K562 (cell line): ENCODE results near the gene SSBP2. TPM values are rescaled to one million over a fixed set of nuclear protein-coding genes. Genes with fewer than 3 reads are reported as not detected.

Source experiments
- ATAC-seq: fragments of 200-7000 bp; cut with Tn5 transposase; 3 replicates; pipeline ENCODE4 v1.9.1; 2020; ENCODE audit warnings: moderate library complexity
- BruUV-seq: library from RNA; stranded (reverse); fragments of 400-500 nt; replicated peaks from 2 replicates; lab custom pipeline; 2021; lab: Mats Ljungman, UMichigan
- CTCF ChIA-PET: fragments of 300-600 bp; formaldehyde crosslinking; extraction: SDS; loops from one replicate; lab custom pipeline; 2021; ENCODE audit warnings: low intra/inter-chr PET ratio; lab: Yijun Ruan, JAX
- POLR2A ChIA-PET: fragments of 300-600, 350-650 bp; sonication (Branson Sonifier 250); formaldehyde crosslinking; extraction: SDS; loops from one replicate; lab custom pipeline; 2021; ENCODE audit warnings: antibody characterized with exemption, inconsistent platforms; lab: Yijun Ruan, JAX
- DNase-seq, 4 experiments: peaks; one replicate each; pipeline versions ENCODE4 v3.0.0 to v3.0.0-alpha.2; 2011 to 2018; ENCODE audit warnings: low spot score in 3 of 4, mixed read lengths in 3 of 4; ENCODE audit errors: extremely low read depth in 1 of 4
- FAIRE-seq: peaks from 2 replicates; lab custom pipeline; 2011; peaks lifted over from hg19 to GRCh38; lab: Jason Lieb, UNC
- H2AFZ ChIP-seq: 2 replicates; pipeline ENCODE4 v1.6.0; 2011; ENCODE audit warnings: low read depth, low read length, control low read depth, inconsistent platforms
- H3K27ac ChIP-seq: fragments of 200-600 bp; 3 replicates; pipeline ENCODE4 v1.8.0; 2011; ENCODE audit warnings: low read depth, mild to moderate bottlenecking, control low read depth, inconsistent platforms, low read length, moderate library complexity, mixed read lengths; ENCODE audit errors: extremely low read depth
- H3K27me3 ChIP-seq, 2 experiments: fragments of 300-600 bp in 1 of 2; 2 replicates in 1 of 2; 3 replicates in 1 of 2; pipeline versions ENCODE4 v1.6.0 to v1.8.0; 2011; ENCODE audit warnings: inconsistent platforms in 2 of 2, low read length in 2 of 2, mild to moderate bottlenecking in 1 of 2, mixed read lengths in 1 of 2, moderate library complexity in 1 of 2; ENCODE audit not compliant: control insufficient read depth in 2 of 2, insufficient read depth in 2 of 2
- H3K36me3 ChIP-seq: fragments of 300-600 bp; 3 replicates; pipeline ENCODE4 v1.8.0; 2011; ENCODE audit warnings: mild to moderate bottlenecking, low read length, inconsistent platforms; ENCODE audit not compliant: control insufficient read depth, insufficient read depth
- H3K4me1 ChIP-seq, 2 experiments: fragments of 200-600 bp in 1 of 2; replicated peaks in 1 of 2; 2 replicates in 1 of 2; 3 replicates in 1 of 2; pipeline versions ENCODE4 v1.5.1 to v1.8.0; 2011; ENCODE audit warnings: inconsistent platforms in 2 of 2, low read length in 2 of 2, mild to moderate bottlenecking in 1 of 2, mixed read lengths in 1 of 2, moderate library complexity in 1 of 2; ENCODE audit not compliant: control insufficient read depth in 2 of 2, insufficient read depth in 2 of 2
- H3K4me2 ChIP-seq: 2 replicates; pipeline ENCODE4 v1.6.1; 2011; ENCODE audit warnings: low read length, control low read depth, inconsistent platforms, mixed read lengths; ENCODE audit not compliant: insufficient read depth
- H3K4me3 ChIP-seq: fragments of 200-600 bp; sonication (generic), shearing (Covaris generic); 2 replicates; pipeline ENCODE4 v1.5.1; 2016; ENCODE audit warnings: control low read depth, inconsistent platforms
- H3K79me2 ChIP-seq: fragments of 200-600 bp; 3 replicates; pipeline ENCODE4 v1.8.0; 2011; ENCODE audit warnings: low read length, inconsistent platforms; ENCODE audit not compliant: control insufficient read depth, insufficient read depth
- H3K9ac ChIP-seq, 2 experiments: 2 replicates each; pipeline versions ENCODE4 v1.6.0 to v1.6.1; 2011; ENCODE audit warnings: low read depth in 2 of 2, low read length in 2 of 2, control low read depth in 1 of 2, inconsistent platforms in 1 of 2, mild to moderate bottlenecking in 1 of 2, mixed read lengths in 1 of 2; ENCODE audit not compliant: insufficient read depth in 1 of 2
- H3K9me1 ChIP-seq: one replicate; pipeline ENCODE4 v1.6.0; 2011; ENCODE audit warnings: inconsistent platforms, mild to moderate bottlenecking, low read length, moderate library complexity; ENCODE audit not compliant: control insufficient read depth, insufficient read depth
- H3K9me3 ChIP-seq: replicated peaks from 2 replicates; pipeline ENCODE4 v1.5.1; 2011; ENCODE audit warnings: low read depth, low read length, inconsistent platforms; ENCODE audit not compliant: control insufficient read depth, insufficient read depth
- H4K20me1 ChIP-seq: replicated peaks from 2 replicates; pipeline ENCODE4 v1.6.1; 2011; ENCODE audit warnings: low read length, inconsistent platforms, mixed read lengths; ENCODE audit not compliant: control insufficient read depth, insufficient read depth
- C11orf30 ChIP-seq: fragments of 450-650 bp; IDR thresholded peaks from 2 replicates; pipeline ENCODE4 v1.6.1; 2016; ENCODE audit warnings: low read depth, mild to moderate bottlenecking
- CSDE1 ChIP-seq, 2 experiments: fragments of 450-650 bp; IDR thresholded peaks; 2 replicates each; pipeline ENCODE4 v1.6.1; 2016; ENCODE audit warnings: mild to moderate bottlenecking in 1 of 2
- E4F1 ChIP-seq: fragments of 250-450 bp; sonication (Bioruptor Pico); IDR thresholded peaks from 2 replicates; pipeline ENCODE4 v1.5.0; 2021; ENCODE audit warnings: mild to moderate bottlenecking, borderline replicate concordance
- RBM34 ChIP-seq: fragments of 200-400 bp; formaldehyde crosslinking; IDR thresholded peaks from 2 replicates; pipeline ENCODE4 v1.6.1; 2018; ENCODE audit warnings: low read length, borderline replicate concordance; ENCODE audit not compliant: insufficient read depth
- ZNF584 ChIP-seq: fragments of 200-800 bp; sonication (Bioruptor generic); IDR thresholded peaks from 2 replicates; pipeline ENCODE4 v1.6.1; 2016; ENCODE audit warnings: low read depth, mild to moderate bottlenecking, missing genetic modification characterization, missing compliant biosample characterization
- WGBS: fragments of 100-300 bp; shearing (Covaris generic); methylation state at CpG from one replicate; pipeline ENCODE4 v1.1.6; 2016; ENCODE audit warnings: low coverage, mixed read lengths; ENCODE audit not compliant: insufficient coverage; ENCODE audit errors: missing lambda C conversion rate; 5-methylcytosine and 5-hydroxymethylcytosine counted together
- in situ Hi-C: fragments of 300-500 bp; cut with MboI; formaldehyde crosslinking; loops from 4 replicates; pipeline ENCODE4 v1.15.0; 2018; ENCODE audit warnings: inconsistent platforms, mixed read lengths
- intact Hi-C: fragments of 100-400 bp; cut with micrococcal nuclease; formaldehyde crosslinking; loops from 2 replicates; pipeline ENCODE4 v1.14.2; 2022
- polyA plus RNA-seq, 8 experiments: library from polyadenylated mRNA; depleted of rRNA in 4 of 8; stranded (reverse) in 5 of 8; unstranded in 3 of 8; fragments of >200 nt; fragmentation: Nextera tagmentation in 2 of 8; fragmentation: Illumina TruSeq in 1 of 8; extraction: Ambion mirVana in 2 of 8; extraction: Trizol in 1 of 8; gene quantifications; 2 replicates each; pipeline versions ENCODE4 v1.2.1 to v1.2.3, GENCODE V29; 2011 to 2014; ENCODE audit warnings: inconsistent platforms in 1 of 8, missing spikeins in 1 of 8
- total RNA-seq, 7 experiments: library from RNA; depleted of rRNA in 6 of 7; stranded (reverse); fragments of >200 nt in 6 of 7; fragmentation: Illumina TruSeq in 2 of 7; extraction: Trizol in 2 of 7; gene quantifications; 2 replicates each; pipeline versions ENCODE4 v1.2.1 to v1.2.3, GENCODE V29; 2011 to 2021; ENCODE audit warnings: low replicate concordance in 1 of 7
- TF ChIP-seq, protein P1 (sequence below), 2 experiments: fragments of 450-650 bp; conservative IDR thresholded peaks; 2 replicates each; pipeline ENCODE4 v1.6.1; 2017; ENCODE audit warnings: mild to moderate bottlenecking in 2 of 2, moderate library complexity in 2 of 2

The SSBP2 gene
- total and polyA plus RNA-seq, 9 of the 15 experiments (the other 6 are each of a cell fraction or from before 2014, with no cell fraction given) = 22.3 to 133 (median 42.1) TPM

DNA sequence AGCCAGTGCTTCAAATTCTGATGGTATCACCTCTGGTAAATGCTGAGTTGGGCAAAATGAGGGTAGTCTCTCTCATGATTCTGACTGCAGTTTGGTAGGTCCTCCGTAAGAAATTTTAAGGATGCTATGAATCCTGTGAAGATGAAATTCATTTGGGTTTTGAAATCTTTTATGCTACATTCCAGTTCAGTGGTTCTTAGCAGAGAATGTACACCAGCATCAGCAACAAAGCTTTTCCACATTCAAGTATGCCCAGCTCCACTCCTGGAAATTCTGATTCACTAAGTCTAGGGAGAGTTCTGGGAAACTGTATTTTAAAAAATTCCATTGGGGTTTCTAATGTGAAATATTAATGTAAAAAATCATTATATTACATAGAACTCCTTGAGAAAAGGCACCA, 323.3 kb downstream of the SSBP2 start:
- Histone ChIP-seq H3K4me3 (no peak overlapping the region), H3K9me1 (no peaks in the 10 kb centered on the region), H3K9me3 (no peaks in the 10 kb centered on the region), H4K20me1 (no peaks in the 10 kb centered on the region), H3K4me2 (no peak overlapping the region), H3K36me3 (no peaks in the 10 kb centered on the region), H3K4me1 (no peaks in the 10 kb centered on the region; a peak in 1 of 5 replicates), H3K9ac (no peak overlapping the region), H3K27me3 (no peaks in the 10 kb centered on the region), H3K79me2 (no peaks in the 10 kb centered on the region), H3K27ac (no peak overlapping the region), H2AFZ (no peak overlapping the region)
- in situ Hi-C loops = loop anchor here (10.0 kb wide), 1 partner anchor 417 kb away; no protein-coding TSS in a partner anchor
- FAIRE-seq = no peak
- no peak for DNase-seq
- BruUV-seq = no TSS peak
- ATAC-seq = no peak
- ChIA-PET CTCF (interaction anchor here (1.3 kb wide), 1 partner anchor 739 kb away, joined by 4 read pairs; no protein-coding TSS in a partner anchor), POLR2A (no interaction called here)
- intact Hi-C loops = loop anchor here (5.0 to 10.0 kb wide), 4 partner anchors 77 to 800 kb away; partner anchors contain the start of gene SSBP2
- WGBS = 89% methylated on average over 1 of the region's 1 CpG
- TF ChIP-seq CSDE1 (IDR thresholded peaks at IDR 0.05) = no peak
- TF ChIP-seq C11orf30 = peak; percentile 28; the same call in 1 of the 2 replicates

DNA sequence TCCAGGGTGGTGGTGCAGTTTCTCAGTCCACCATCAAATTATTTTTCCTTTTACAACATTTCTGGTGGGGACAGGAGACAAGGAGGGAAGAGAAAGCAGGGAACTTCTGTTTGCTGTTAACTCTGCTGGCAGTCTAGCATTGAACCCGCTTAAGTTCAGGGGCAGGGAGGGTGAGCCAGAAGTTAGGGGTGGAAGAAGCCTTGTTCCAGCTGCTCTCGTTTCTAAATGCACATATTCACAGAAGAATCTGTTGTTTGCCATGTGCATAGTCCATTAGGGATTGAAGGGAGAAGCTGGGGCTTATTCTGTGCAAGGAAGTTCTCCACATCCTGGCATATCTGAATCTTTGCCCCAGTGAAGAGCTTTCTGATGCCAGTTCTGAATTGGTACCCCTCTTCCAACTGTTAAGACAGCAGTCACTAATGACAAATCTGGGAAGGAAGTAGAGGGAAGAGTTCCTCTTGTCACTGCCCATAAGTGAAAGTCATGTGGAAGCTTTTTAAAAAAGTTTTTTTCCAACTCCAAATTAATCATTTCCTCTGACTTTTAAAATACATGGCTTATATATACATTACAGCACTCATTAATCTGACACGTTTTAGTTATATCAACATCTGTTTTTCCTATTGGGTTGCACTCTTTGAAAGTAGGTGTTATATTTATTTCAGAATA, 324.4 kb downstream of the SSBP2 start:
- Histone ChIP-seq H3K9ac (no peak overlapping the region), H3K4me1 (no peaks in the 10 kb centered on the region; a peak in 1 of 5 replicates), H3K27me3 (no peaks in the 10 kb centered on the region), H3K79me2 (no peaks in the 10 kb centered on the region), H3K9me1 (no peaks in the 10 kb centered on the region), H3K4me2 (no peak overlapping the region), H3K4me3 (no peak overlapping the region), H3K36me3 (no peaks in the 10 kb centered on the region), H2AFZ (no peak overlapping the region), H3K27ac (no peak overlapping the region), H4K20me1 (no peaks in the 10 kb centered on the region), H3K9me3 (no peaks in the 10 kb centered on the region)
- intact Hi-C loops (loop anchor here (5.0 to 10.0 kb wide), 4 partner anchors 78 to 801 kb away; partner anchors contain the start of gene SSBP2), in situ Hi-C loops (loop anchor here (10.0 kb wide), 1 partner anchor 418 kb away; no protein-coding TSS in a partner anchor)
- ChIA-PET CTCF (interaction anchor here (2.2 kb wide), 1 partner anchor 799 kb away, joined by 7 read pairs; no protein-coding TSS in a partner anchor), POLR2A (interaction anchor here (0.6 to 1.1 kb wide), 2 partner anchors 15 to 848 kb away, joined by 3 read pairs; no protein-coding TSS in a partner anchor)
- WGBS = 34% methylated on average over 3 of the region's 3 CpGs
- no TSS peak for BruUV-seq
- no peak for FAIRE-seq
- no peak for DNase-seq
- ATAC-seq = no peak
- TF ChIP-seq ZNF584 (no peak), RBM34 (no peak), E4F1 (CRISPR knock-in tag) (no peak)
- TF ChIP-seq, protein P1, sequence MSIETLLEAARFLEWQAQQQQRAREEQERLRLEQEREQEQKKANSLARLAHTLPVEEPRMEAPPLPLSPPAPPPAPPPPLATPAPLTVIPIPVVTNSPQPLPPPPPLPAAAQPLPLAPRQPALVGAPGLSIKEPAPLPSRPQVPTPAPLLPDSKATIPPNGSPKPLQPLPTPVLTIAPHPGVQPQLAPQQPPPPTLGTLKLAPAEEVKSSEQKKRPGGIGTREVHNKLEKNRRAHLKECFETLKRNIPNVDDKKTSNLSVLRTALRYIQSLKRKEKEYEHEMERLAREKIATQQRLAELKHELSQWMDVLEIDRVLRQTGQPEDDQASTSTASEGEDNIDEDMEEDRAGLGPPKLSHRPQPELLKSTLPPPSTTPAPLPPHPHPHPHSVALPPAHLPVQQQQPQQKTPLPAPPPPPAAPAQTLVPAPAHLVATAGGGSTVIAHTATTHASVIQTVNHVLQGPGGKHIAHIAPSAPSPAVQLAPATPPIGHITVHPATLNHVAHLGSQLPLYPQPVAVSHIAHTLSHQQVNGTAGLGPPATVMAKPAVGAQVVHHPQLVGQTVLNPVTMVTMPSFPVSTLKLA (conservative IDR thresholded peaks at IDR 0.05) = no peak
